DMS114 treated with DMSO at 0.1 percent for 48 hours (cell line): Measurements from ENCODE around the gene FAM236C.
"Not testable (repeated sequence)": the region's sequence is repeated elsewhere in the genome, so short reads cannot be mapped to it uniquely, and the experiment has no call there.

Experiments
- DNase-seq: peaks from one replicate; lab custom pipeline; 2025; ENCODE audit not compliant: unreplicated experiment; lab: John Stamatoyannopoulos, UW

Gene FAM236C

DNA sequence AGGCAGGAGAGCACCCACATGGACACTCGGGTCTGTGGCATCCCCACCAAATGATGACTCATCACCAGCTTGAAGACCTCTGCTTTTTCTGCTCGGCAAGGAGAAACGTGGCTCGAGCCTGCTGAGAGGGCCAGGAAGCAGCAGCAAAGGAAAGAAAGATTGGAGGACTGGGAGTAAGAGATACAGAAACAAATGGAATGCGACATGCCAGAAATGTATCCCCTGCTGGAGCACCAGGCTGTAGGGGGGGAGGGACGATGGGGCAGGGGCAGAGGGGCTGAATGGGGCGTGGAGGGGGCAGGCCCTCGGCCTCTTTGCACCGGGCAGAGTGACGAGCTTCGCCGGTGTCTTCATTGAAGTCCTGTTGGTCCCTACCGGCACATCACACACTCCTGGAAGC, at the start of gene FAM236C:
Gene FAM236C, plus strand, starts transcription at position 301 of the 400 bp plus-strand sequence. CDS start 100 bp downstream, outside the sequence.
- DNase-seq: not testable (repeated sequence)

DNA sequence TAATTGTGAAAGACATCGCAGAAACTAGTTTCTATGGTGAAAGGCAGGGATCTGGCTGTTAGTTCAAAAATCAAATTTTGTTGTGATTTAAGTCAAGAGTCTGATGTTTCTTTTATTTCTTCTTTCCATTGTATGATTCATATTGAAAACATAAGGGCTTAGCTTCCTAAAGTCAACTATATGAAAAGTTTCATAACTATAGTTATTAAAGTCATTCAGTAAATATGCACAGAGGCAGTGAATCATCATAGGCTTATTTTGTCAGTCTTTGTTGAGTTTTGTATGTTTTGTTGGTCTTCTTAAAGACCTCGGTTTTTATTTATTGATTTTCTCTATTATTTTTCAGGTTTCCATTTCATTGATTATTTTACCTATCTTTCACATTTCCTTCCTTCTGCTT, 29.5 kb upstream of the FAM236C start:
- not testable (repeated sequence) for DNase-seq

GRCh38 chrX:72889740-72890139, 22.7 kb upstream of the FAM236C start:
- not testable (repeated sequence) for DNase-seq

DNA sequence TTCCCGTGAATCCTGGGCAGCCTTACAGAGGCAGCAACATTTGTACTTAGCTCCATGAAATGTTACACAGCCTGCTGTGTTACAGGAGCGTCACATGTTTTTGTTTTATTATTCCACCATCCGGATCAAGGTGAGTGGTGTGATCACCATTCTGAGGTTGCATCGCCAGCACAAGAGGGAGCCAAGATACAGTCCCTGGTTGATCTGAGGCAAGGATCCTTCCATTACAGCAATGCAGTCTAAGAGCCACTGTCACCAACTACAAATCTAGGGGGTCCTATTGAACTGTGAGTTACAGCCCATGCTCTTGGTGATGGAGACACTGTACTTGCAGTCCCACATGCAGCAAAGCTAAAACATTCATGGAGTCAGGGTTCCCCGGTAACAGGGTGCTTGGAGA, 3.7 kb downstream of the FAM236C start:
- DNase-seq: not testable (repeated sequence)

- DNase-seq: not testable (repeated sequence)
Observed at GRCh38 chrX:72932283-72932682, 19.9 kb downstream of the FAM236C start.

DNA sequence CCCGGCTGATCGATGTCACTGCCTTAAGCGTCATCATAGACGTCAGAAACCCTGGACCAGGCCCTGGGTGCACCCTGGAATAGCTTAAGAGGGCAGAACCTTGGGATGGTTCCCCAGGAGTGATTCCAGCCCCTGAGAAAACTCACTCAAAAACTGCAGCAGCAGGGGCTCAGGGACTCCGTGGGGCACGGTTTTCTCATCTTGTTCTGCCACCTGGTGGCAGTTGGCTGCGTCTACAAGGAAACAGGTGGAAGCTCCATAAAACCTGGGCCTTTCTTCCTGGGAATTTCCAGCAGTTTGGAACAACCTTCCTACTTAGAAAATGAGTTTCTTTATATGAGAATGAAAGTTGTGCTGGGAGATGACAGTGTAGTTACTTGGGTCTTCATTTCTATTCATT, 24.0 kb downstream of the FAM236C start:
- not testable (repeated sequence) for DNase-seq

- DNase-seq: not testable (repeated sequence)
Observed at GRCh38 chrX:72936882-72937455, 24.6 kb downstream of the FAM236C start.

DNA sequence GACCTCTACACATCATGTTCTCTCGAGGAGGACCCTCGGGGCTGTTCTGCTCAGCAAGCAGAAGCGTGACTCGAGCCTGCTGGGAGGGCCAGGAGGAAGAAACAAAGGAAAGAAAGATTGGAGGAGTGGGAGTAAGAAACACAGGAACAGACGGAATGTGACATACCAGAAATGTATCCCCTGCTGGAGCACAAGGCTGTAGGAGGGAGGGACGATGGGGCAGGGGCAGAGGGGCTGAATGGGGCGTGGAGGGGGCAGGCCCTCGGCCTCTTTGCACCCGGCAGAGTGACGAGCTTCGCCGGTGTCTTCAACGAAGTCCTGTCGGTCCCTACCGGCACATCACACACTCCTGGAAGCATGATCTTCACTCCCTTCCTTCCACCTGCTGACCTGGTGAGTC, 25.5 kb downstream of the FAM236C start, which contains the start of gene FAM236A:
Gene FAM236A, plus strand, starts transcription at position 301 of the 400 bp plus-strand sequence. Its CDS starts 57 bp downstream, at position 358.
- DNase-seq: not testable (repeated sequence)

GRCh38 chrX:72942272-72942671, 29.9 kb downstream of the FAM236C start:
- not testable (repeated sequence) for DNase-seq

DNA sequence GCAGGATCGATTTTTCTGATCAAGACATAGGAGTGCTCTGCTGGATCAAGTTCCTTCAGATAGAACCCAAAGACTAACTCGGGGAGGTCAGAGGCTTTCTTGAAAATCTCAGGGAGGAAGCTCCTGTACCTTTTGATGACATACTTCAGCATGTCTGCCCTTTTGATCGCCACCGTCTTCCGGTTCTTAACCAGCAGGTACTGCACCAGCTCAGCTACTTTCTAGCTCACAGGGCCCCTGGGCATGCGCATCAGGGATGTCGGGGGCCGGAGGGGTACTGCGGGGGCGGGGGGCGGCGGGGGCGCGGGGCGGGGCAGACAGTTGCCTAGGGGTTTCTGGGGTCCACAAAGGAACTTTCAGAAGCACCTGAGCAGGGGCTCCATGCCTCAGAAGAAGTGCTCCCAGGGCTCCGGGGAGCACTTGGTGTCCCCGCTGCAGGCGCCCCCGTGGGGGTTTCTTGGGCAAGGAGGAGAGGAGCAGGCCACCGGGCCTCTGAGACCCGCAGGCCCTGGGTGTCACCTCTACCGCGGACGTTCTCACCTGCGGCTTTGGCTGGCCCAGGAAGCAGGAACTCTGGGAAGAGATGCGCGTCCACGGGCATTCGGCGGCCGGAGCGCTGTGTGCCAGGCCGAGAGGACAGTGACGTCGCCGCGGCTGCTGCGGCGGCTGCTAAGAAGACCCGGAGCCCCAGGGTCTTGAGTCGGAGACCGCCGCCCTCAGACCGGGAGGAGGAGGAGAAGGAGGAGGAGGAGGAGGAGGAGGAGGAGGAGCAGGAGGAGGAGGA, 30.8 kb downstream of the FAM236C start:
- not testable (repeated sequence) for DNase-seq

GRCh38 chrX:72943819-72944169, 31.4 kb downstream of the FAM236C start, which contains the start of gene DMRTC1:
TSS of gene DMRTC1 (minus strand) at chrX:72943837. CDS start at chrX:72875694, 68,143 bp downstream.
- not testable (repeated sequence) for DNase-seq

DNA sequence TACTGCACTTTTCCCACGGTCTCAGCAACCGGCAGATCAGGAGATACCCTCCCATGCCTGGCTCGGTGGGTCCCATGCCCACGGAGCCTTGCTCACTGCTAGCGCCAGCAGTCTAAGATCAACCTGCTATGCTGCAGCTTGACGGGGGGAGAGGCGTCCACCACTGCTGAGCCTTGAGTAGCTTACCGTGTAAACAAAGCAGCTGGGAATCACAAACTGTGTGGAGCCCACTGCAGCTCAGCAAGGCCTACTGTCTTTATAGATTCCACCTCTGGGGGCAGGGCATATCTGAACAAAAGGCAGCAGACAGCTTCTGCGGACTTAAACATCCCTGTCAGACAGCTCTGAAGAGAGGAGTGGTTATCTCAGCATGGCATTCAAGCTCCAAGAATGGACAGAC, 47.6 kb downstream of the FAM236C start:
- DNase-seq: not testable (repeated sequence)
